Gastroesophageal sphincter (tissue), 3 donors: ENCODE data around the gene LPP.

ENCODE experiments used
- CTCF ChIP-seq, 4 experiments: fragments of 200-600 bp in 2 of 4; fragments of 450-650 bp in 2 of 4; sonication (generic) in 1 of 4; IDR thresholded peaks; one replicate each; pipeline ENCODE4 v1.5.1; 2017 to 2019; ENCODE audit warnings: antibody characterized with exemption in 4 of 4, mild to moderate bottlenecking in 2 of 4, moderate library complexity in 2 of 4
- POLR2AphosphoS5 ChIP-seq: sonication (generic); formaldehyde crosslinking; IDR thresholded peaks from one replicate; pipeline ENCODE4 v1.6.1; 2017; ENCODE audit warnings: antibody characterized with exemption

- no peak for TF ChIP-seq POLR2AphosphoS5
- TF ChIP-seq CTCF (IDR thresholded peaks at IDR 0.05), result no peak
Observed at GRCh38 chr3:188378786-188379185, 224.8 kb downstream of the LPP start.
